Measurements from ENCODE around the gene GDAP2.

DNA sequence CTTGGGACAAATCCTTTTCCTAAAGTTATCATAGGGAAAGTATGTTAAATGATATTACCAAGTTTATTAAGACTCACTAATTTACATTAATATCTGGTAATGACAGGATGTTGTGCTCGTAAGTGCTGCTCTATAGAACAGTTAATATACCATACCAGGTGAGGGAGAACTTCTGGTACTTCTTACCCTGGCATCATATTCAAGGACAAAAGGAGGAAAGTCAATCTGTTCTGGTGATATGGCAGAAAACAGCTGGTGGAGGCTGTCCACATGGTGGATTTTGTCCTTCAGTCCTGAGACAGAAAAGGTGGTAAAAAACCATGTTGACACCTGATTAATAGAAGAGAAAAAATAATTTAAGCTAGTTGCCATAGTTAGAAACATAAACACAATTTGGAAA lies 51.6 kb downstream of the GDAP2 start:
- TF ChIP-seq, protein P1, sequence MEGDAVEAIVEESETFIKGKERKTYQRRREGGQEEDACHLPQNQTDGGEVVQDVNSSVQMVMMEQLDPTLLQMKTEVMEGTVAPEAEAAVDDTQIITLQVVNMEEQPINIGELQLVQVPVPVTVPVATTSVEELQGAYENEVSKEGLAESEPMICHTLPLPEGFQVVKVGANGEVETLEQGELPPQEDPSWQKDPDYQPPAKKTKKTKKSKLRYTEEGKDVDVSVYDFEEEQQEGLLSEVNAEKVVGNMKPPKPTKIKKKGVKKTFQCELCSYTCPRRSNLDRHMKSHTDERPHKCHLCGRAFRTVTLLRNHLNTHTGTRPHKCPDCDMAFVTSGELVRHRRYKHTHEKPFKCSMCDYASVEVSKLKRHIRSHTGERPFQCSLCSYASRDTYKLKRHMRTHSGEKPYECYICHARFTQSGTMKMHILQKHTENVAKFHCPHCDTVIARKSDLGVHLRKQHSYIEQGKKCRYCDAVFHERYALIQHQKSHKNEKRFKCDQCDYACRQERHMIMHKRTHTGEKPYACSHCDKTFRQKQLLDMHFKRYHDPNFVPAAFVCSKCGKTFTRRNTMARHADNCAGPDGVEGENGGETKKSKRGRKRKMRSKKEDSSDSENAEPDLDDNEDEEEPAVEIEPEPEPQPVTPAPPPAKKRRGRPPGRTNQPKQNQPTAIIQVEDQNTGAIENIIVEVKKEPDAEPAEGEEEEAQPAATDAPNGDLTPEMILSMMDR (conservative IDR thresholded peaks at IDR 0.05): no peak
- TF ChIP-seq EZH2 (IDR thresholded peaks at IDR 0.05; ENCODE audit: low read depth): no peak
